Spleen (tissue), 7 donors: ENCODE measurements around the gene PALLD.

Experiments
- POLR2A ChIP-seq, 3 donors: fragments of 450-650 bp; IDR thresholded peaks; one replicate each; pipeline ENCODE4 v1.5.1; 2017; ENCODE audit warnings: antibody characterized with exemption in 3 of 3, mild to moderate bottlenecking in 1 of 3
- TF ChIP-seq, protein P1 (sequence below), 11 experiments: fragments of 200-600 bp in 7 of 11; fragments of 450-650 bp in 4 of 11; sonication (generic) in 4 of 11; IDR thresholded peaks in 8 of 11; conservative IDR thresholded peaks in 3 of 11; 1 replicate in 7 of 11; 2 replicates in 4 of 11; pipeline versions ENCODE4 v1.4.0 to v1.8.0; 2016 to 2021; ENCODE audit warnings: antibody characterized with exemption in 11 of 11, inconsistent platforms in 4 of 11, mild to moderate bottlenecking in 1 of 11
- donor health status: DM: no; HTN: no; CAD: no; lungs with moderate emphysema.
- donor health status: DM: no; HTN: no; CAD: no.
- donor health status: DM: no; HTN: no; CAD: no.

DNA sequence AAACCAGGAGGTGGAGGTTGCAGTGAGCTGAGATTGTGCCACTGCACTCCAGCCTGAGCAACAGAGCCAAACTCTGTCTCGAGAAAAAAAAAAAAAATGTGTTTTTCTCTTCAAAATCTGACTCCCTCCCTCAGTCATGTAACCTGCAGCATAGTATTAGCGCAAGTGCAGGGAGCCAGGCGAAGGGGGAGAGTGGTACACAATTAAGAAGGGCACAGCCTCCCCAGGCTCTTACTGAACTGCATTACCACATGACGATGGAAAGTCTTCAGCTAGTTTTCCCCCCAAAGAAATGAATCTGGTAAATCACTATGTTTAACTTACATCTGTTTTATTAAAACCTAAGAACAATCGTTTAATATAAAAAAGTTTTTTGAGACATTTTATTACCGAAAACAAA lies 32.4 kb downstream of the PALLD start:
- TF ChIP-seq, protein P1, sequence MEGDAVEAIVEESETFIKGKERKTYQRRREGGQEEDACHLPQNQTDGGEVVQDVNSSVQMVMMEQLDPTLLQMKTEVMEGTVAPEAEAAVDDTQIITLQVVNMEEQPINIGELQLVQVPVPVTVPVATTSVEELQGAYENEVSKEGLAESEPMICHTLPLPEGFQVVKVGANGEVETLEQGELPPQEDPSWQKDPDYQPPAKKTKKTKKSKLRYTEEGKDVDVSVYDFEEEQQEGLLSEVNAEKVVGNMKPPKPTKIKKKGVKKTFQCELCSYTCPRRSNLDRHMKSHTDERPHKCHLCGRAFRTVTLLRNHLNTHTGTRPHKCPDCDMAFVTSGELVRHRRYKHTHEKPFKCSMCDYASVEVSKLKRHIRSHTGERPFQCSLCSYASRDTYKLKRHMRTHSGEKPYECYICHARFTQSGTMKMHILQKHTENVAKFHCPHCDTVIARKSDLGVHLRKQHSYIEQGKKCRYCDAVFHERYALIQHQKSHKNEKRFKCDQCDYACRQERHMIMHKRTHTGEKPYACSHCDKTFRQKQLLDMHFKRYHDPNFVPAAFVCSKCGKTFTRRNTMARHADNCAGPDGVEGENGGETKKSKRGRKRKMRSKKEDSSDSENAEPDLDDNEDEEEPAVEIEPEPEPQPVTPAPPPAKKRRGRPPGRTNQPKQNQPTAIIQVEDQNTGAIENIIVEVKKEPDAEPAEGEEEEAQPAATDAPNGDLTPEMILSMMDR (IDR thresholded peaks at IDR 0.05 in 8 of 11, conservative IDR thresholded peaks at IDR 0.05 in 3 of 11), result no peak
- TF ChIP-seq POLR2A (IDR thresholded peaks at IDR 0.05), result no peak
